SIG-M5 treated with dmso at 0.1 percent for 504 hours (cell line): ENCODE data around the gene TRIM32.

Experiments
- DNase-seq: peaks from one replicate; lab custom pipeline; 2025; ENCODE audit not compliant: unreplicated experiment; lab: John Stamatoyannopoulos, UW

Gene TRIM32

GRCh38 chr9:116687074-116687753, at the start of gene TRIM32:
Gene TRIM32 (plus strand): TSS chr9:116687305. CDS start chr9:116697743, 10,438 bp downstream.
- peak; percentile 65 for DNase-seq

DNA sequence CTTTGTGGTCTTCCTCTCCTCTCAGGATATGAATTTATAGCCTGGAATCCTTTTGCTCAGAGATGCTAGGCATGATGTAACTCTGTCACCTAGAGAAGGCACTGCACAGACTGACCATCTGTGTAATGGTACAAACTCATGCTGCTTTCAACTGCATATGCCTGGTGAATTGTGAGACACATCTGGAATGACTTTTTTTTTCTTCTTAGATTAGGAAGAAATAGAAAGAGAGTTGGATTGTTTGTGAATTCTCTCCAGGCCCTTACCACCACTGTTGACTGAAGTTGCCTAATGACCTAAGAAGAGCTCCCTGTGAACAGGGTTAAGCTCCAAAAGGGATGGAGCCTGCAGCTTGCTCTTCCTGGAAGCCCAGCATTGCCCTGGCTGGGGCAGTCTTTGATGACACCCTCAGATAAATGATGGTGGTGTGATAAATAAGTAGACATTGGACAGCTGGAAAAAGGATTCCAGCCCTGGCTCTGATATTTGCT, 47.8 kb upstream of the TRIM32 start:
- DNase-seq = no peak

DNA sequence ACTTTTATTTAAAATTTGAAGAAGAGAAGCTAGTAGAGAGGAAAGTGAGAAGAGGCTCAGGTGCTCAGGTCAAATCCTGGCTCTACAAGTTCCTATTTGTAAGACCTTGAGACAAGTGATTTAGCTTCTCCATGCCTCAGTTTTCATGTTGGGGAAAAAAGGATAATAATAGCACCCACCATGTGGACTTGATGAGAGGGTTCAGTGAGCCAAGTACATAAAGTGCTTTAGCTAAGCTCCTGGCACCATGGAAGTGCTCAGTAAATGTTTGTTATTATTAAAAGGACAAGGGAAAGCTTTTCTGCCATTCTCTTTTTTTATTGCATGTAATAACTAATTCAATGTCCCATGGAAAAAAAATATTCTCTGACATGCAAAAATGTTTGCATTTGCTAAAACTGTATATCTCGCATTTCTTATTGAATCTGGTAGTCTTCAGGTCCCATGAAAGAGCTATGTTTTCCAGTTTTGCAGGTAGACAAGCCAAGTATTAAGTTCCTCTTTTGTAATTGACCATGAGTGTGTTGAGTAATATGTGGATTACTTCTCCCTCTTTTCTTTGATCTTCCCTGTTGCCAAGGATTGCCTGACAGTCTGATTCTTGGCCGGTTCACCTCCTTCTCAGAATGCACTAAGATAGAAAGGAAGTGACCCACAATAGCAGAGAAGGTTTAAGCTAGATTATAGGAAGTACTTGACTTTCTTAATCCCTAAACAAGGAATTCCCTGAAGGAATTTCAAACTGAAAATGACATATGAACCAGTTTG, 45.6 kb upstream of the TRIM32 start:
- no peak for DNase-seq

- DNase-seq = no peak
Observed at GRCh38 chr9:116643691-116644090, 43.4 kb upstream of the TRIM32 start.

DNA sequence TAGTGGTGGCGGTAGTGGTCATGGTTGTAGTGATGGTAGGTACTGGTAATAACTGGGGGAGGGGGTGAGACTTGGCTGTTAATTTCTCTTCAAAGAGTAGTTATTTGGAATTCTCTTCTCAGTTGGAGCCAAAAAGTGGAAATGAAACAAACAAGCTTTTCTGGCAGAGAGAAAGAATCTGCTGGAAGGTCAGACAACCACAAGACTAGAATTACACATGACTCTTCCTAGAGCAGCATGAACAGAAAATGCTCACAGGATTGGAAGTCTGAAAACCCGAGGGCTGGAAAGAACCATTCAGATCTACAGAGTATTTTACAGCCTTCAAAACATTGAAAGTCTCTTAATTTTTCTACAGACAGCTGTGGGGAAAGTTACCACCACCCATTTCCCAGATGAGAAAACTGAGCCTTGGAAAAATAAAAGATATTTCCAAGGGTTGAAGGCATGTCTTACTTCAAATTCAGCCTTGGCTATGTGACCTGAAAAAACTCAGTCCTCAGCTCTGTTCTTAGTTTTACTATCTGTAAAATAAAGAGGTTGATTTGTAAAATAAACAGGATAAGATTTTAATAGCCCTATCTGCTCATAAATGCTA, 42.9 kb upstream of the TRIM32 start:
- DNase-seq = no peak

- peak; percentile 29 for DNase-seq
Observed at GRCh38 chr9:116646661-116647514, 40.2 kb upstream of the TRIM32 start.

DNA sequence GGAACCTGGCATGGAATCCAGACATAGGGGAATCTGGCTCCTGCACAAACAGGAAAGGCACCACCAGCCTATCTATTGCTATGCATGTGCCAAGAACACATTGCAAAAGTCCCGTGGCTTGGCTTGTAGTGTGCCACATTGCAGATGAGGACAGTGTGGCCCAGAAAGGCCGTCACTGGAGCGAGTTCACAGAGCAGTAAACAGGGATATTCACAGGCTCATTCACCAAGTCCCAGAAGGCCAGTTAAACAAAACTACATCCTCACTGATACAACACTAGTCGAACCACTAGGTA, 39.6 kb upstream of the TRIM32 start:
- DNase-seq = no peak

DNA sequence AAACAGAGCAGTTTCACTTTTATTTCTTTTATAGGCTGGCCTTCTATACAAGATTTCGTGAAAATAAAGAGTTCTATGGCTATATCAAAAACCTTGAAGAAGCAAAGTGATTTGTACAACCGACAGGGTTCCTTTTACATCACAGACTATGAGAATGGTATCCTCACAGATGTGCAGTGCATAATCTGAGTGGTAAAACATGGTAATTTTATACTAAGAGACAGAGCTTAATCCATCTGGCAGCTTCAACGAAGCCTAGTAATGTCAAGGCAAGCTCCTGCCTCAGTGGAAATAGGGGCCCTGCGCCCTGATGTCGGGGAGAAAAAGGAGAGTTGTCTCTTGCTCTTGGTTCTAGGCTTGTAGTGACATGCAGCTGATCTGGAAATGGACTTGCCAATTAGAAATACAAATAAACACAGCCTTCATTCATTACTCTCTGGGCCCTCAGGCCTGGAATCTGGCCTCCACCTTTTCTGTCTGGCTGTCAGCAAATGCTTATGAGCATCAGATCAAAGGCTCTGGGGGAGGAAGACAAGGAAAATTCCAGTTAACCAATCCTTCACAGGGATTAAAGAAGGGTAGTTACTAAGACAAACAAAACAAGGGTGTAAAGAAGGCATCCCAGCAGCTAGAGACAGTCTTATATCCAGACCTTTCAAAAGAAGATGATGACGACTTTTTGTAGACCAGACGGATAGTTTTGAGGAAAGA, 33.6 kb upstream of the TRIM32 start:
- DNase-seq = no peak

- no peak for DNase-seq
Observed at GRCh38 chr9:116654059-116654355, 33.1 kb upstream of the TRIM32 start.

DNA sequence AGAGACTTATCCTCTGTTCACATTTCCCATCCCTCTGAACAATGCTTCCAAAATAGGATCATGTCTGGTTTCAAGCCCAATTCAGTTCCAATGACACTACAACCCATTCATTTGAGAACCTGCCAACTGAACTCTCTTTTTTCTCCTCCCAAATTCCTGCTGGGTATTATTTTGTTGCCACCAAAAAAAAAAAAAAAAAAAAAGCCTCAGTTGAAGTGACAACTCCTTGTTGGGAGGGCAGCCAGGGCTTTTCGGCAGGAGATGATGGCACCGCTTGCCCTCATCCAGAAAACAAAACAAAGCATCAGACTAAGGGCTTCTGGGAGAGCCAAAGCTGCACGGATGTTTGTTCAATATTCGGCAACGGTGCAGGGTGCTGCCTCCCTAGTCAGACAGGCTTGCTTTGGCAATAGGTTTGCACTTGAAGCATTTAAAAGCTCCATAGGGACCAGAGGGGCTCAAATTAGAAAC, 30.6 kb upstream of the TRIM32 start:
- DNase-seq = no peak

- no peak for DNase-seq
Observed at GRCh38 chr9:116656977-116657376, 30.1 kb upstream of the TRIM32 start.

DNA sequence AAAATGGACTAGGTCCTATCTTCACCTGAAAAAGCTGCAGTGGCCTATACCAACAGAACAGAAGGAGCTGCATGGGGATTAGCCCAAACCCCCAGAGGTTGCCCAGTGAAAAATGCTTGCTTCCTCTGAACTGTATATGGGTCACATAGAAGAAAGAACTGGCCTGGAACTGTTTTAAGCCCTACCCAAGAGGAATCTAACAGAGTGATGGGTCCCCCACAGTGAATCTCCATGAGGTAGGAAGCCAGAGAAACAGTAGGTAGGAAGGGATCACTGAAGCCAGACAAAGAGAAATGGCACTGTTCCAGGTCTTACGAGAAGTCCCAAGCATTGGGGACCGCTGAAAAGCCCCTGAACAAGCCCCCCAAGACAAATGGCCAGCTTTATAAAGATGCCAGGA, 28.8 kb upstream of the TRIM32 start:
- DNase-seq = no peak

DNA sequence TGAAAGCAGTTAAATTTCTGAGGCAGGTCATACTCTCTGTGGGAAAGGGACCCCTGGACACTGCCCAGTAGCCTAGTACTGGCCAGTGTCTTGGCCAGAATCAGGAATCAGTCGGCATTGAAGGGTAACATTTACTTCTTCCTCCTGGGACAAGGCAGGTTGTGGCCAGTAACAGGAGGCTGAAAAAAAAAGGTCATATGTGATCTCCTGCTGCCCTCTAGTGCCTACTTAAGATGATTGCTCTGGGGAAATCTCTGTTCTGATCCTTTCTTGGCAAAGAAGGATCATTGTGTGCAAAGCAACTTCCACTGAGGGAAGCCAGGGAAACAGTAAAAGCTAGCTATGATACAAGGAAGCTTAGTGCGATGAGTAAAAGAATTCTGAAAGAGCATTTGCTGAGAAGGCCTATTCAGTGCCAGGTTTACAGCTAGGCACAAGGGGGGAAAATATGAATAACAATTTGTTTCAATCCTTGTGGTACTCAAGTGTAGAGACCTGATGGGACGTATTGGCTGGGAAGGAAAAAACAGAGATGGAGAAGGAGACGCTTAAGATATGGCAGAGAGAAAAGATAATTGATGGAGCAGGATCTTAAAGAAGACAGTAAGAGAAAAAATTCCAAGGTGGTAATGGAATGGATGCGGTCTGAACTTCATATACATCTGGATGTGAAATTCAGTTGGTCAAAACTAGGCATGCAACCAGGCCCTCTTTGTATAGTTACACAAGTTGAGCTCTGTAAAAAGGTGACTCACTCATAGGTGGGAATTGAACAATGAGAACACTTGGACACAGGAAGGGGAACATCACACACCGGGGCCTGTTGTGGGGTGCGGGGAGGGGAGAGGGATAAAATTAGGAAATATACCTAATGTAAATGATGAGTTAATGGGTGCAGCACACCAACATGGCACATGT, 25.8 kb upstream of the TRIM32 start:
- peak; percentile 68 for DNase-seq

DNA sequence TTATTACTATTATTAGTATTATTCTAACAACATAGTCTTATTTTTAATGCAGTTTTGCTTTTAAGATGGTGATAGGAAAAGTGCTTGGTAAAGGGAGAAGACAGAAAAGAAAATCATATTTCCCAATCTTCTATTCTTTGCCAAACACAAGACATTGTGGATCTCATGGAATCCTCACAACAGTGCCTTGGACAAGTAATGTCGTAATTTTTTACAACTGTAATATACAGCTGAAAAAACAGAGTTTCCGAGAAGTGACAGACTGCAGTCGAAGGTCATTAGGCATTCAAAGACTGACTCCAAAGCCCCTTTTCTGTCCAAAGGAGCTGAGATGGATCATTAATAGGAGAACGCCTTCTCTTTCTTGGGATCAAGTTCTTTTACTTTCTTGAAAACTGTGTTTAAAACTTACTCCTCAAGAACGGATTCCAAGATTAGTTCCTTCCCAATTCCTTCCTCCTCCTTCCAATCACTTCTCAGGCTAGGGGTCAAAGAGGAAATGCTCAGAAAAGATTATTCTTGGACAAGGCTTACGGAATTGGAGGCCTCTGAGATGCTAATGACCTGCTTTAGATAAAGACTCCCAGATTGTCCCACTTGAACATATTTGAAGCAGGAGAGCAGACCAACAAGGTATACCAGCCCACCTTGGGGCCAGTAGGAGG, 24.3 kb upstream of the TRIM32 start:
- DNase-seq = no peak

- no peak for DNase-seq
Observed at GRCh38 chr9:116663581-116663980, 23.5 kb upstream of the TRIM32 start.

- no peak for DNase-seq
Observed at GRCh38 chr9:116668970-116669695, 18.0 kb upstream of the TRIM32 start.

DNA sequence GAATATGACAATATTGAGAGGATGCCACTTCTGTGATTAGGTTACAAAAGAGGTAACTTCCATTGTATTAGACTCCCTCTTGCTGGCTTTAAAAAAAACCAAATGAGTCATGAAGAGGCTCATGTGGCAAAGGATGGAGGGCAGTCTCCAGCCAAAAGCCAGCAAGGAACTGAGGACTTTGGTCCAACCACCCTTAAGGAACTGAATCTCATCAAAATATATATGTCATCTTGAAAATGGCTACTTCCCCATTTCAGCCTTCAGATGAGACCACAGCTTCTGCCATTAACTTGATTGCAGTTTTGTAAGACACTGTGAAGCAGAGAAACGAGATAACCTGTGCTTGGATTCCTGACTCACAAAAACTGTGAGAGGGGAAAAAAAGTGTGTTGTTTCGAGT, 15.5 kb upstream of the TRIM32 start:
- peak; percentile 74 for DNase-seq

- DNase-seq = no peak
Observed at GRCh38 chr9:116673375-116673774, 13.7 kb upstream of the TRIM32 start.
